H1 (cell line): ENCODE data around the gene MAPK8IP1.

Experiments
- CEBPB ChIP-seq: IDR thresholded peaks from 2 replicates; pipeline ENCODE4 v1.6.1; 2012; ENCODE audit warnings: low read depth, low read length
- CREB1 ChIP-seq: IDR thresholded peaks from 2 replicates; pipeline ENCODE4 v1.6.1; 2012; ENCODE audit warnings: inconsistent platforms
- EZH2 ChIP-seq: fragments of 200-600 bp; sonication (generic); IDR thresholded peaks from 2 replicates; pipeline ENCODE4 v1.7.1; 2012; ENCODE audit warnings: low read depth, mild to moderate bottlenecking, moderate library complexity, low read length, inconsistent platforms; ENCODE audit not compliant: severe bottlenecking
- GABPA ChIP-seq: IDR thresholded peaks from 2 replicates; pipeline ENCODE4 v1.6.1; 2011; ENCODE audit warnings: mild to moderate bottlenecking, low read length, moderate library complexity, borderline replicate concordance; ENCODE audit not compliant: insufficient read depth
- HDAC6 ChIP-seq: IDR thresholded peaks from one replicate; pipeline ENCODE4 v1.7.1; 2012; ENCODE audit warnings: low read depth, mild to moderate bottlenecking, inconsistent platforms, low read length, moderate library complexity
- POLR2A ChIP-seq, 2 experiments: IDR thresholded peaks; 1 replicate in 1 of 2; 2 replicates in 1 of 2; pipeline ENCODE4 v1.6.1; 2011; ENCODE audit warnings: low read depth in 2 of 2, low read length in 2 of 2, mild to moderate bottlenecking in 2 of 2; ENCODE audit errors: control extremely low read depth in 1 of 2
- POLR2AphosphoS5 ChIP-seq: IDR thresholded peaks from 2 replicates; pipeline ENCODE4 v1.6.1; 2011; ENCODE audit warnings: low read depth, low read length
- RBBP5 ChIP-seq: IDR thresholded peaks from 2 replicates; pipeline ENCODE4 v1.7.1; 2012; ENCODE audit warnings: low read depth, mild to moderate bottlenecking, inconsistent platforms, low read length, moderate library complexity, borderline replicate concordance
- TF ChIP-seq, protein P1 (sequence below): IDR thresholded peaks from 2 replicates; pipeline ENCODE4 v1.6.1; 2012; ENCODE audit warnings: inconsistent platforms
- TF ChIP-seq, protein P2 (sequence below), 3 experiments: IDR thresholded peaks; 1 replicate in 2 of 3; 2 replicates in 1 of 3; pipeline versions ENCODE4 v1.5.1 to v1.6.1; 2011; ENCODE audit warnings: low read length in 3 of 3, mild to moderate bottlenecking in 3 of 3, inconsistent platforms in 2 of 3, low read depth in 1 of 3, moderate library complexity in 1 of 3; ENCODE audit not compliant: insufficient read depth in 1 of 3; ENCODE audit errors: control extremely low read depth in 1 of 3
- TF ChIP-seq, protein P3 (sequence below): IDR thresholded peaks from 2 replicates; pipeline ENCODE4 v1.6.1; 2011; ENCODE audit warnings: low read depth, mild to moderate bottlenecking, low read length; ENCODE audit not compliant: insufficient read depth

DNA sequence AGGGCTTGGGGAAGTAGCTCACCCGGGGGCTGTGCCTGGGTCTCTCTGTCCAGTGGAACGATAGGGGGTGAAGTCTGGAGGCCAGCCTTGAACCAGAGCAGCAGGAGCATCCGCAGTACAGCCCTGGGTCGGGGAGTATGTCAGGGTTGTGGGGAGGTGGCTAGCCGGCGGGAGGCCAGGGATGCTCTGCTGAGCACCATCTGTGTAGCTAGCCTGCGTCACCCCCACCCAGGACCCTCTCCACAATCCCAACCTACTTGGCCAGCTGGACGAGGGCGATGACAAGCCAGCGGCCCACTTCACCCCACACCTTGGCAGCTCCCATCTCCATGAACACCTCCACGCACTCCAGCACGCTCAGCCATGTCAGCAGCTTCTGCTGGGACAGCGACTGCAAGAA is 30.0 kb downstream of the MAPK8IP1 start:
- TF ChIP-seq, protein P1, sequence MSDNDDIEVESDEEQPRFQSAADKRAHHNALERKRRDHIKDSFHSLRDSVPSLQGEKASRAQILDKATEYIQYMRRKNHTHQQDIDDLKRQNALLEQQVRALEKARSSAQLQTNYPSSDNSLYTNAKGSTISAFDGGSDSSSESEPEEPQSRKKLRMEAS: no peak
- TF ChIP-seq, protein P2, sequence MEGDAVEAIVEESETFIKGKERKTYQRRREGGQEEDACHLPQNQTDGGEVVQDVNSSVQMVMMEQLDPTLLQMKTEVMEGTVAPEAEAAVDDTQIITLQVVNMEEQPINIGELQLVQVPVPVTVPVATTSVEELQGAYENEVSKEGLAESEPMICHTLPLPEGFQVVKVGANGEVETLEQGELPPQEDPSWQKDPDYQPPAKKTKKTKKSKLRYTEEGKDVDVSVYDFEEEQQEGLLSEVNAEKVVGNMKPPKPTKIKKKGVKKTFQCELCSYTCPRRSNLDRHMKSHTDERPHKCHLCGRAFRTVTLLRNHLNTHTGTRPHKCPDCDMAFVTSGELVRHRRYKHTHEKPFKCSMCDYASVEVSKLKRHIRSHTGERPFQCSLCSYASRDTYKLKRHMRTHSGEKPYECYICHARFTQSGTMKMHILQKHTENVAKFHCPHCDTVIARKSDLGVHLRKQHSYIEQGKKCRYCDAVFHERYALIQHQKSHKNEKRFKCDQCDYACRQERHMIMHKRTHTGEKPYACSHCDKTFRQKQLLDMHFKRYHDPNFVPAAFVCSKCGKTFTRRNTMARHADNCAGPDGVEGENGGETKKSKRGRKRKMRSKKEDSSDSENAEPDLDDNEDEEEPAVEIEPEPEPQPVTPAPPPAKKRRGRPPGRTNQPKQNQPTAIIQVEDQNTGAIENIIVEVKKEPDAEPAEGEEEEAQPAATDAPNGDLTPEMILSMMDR (IDR thresholded peaks at IDR 0.05; ENCODE audit: control extremely low read depth in 1 of 3, insufficient read depth in 1 of 3, low read depth in 1 of 3, low read length in 3 of 3): no peak
- TF ChIP-seq POLR2AphosphoS5 (no peak), GABPA (no peak), HDAC6 (no peak), POLR2A (IDR thresholded peaks at IDR 0.05; ENCODE audit: control extremely low read depth in 1 of 2, low read depth in 2 of 2, low read length in 2 of 2) (no peak), EZH2 (no peak), RBBP5 (no peak), CREB1 (no peak), CEBPB (no peak)
- TF ChIP-seq, protein P3, sequence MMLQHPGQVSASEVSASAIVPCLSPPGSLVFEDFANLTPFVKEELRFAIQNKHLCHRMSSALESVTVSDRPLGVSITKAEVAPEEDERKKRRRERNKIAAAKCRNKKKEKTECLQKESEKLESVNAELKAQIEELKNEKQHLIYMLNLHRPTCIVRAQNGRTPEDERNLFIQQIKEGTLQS: no peak
